Stimulated activated memory B cell treated with anti-CD40 and anti-IgM and Interleukin-4, amounts not matched to agents 10 μg/mL and 1 μg/mL and 100 μg/mL, for 72 hours (primary cell): ENCODE measurements around the gene PARD6A.
A peak's percentile ranks its signal among the peaks of the same experiment; 100 is the strongest.

ENCODE experiments used
- ATAC-seq: fragments of 150-1000 bp; cut with Tn5 transposase; 2 replicates; pipeline ENCODE4 v1.10.0; 2021
- H3K27ac Mint-ChIP-seq: one replicate; pipeline ENCODE4 v1.8.0; 2022; ENCODE audit warnings: mild to moderate bottlenecking, mixed read lengths
- H3K27me3 Mint-ChIP-seq: one replicate; pipeline ENCODE4 v1.8.0; 2022; ENCODE audit warnings: mixed read lengths
- H3K36me3 Mint-ChIP-seq: one replicate; pipeline ENCODE4 v1.8.0; 2022; ENCODE audit warnings: mixed read lengths
- H3K4me1 Mint-ChIP-seq: one replicate; pipeline ENCODE4 v1.8.0; 2022; ENCODE audit warnings: mixed read lengths
- H3K4me3 Mint-ChIP-seq: one replicate; pipeline ENCODE4 v1.8.0; 2022; ENCODE audit warnings: mild to moderate bottlenecking, moderate library complexity, mixed read lengths
- H3K9me3 Mint-ChIP-seq: one replicate; pipeline ENCODE4 v1.8.0; 2022; ENCODE audit warnings: mixed read lengths

Gene PARD6A

GRCh38 chr16:67649494-67649931 is 11.2 kb upstream of the PARD6A start:
- Mint-ChIP-seq H3K36me3 (peaks cover 51% of the 10 kb centered on the region), H3K27ac (no peak overlapping the region), H3K9me3 (no peaks in the 10 kb centered on the region), H3K27me3 (no peaks in the 10 kb centered on the region), H3K4me1 (peaks cover 17% of the 10 kb centered on the region), H3K4me3 (no peak overlapping the region)
- no peak for ATAC-seq

- no peak for ATAC-seq
- Mint-ChIP-seq H3K36me3 (peaks cover 55% of the 10 kb centered on the region), H3K9me3 (no peaks in the 10 kb centered on the region), H3K27ac (peak overlapping the region; percentile 43), H3K4me3 (no peak overlapping the region), H3K4me1 (peaks cover 14% of the 10 kb centered on the region), H3K27me3 (no peaks in the 10 kb centered on the region)
These were observed 10.7 kb upstream of the PARD6A start for GRCh38 chr16:67650023-67650422.

GRCh38 chr16:67651039-67651438 is 9.7 kb upstream of the PARD6A start:
- H3K4me3 Mint-ChIP-seq = no peak overlapping the region
- ATAC-seq = no peak

GRCh38 chr16:67651847-67652246 is 8.9 kb upstream of the PARD6A start:
- H3K27ac Mint-ChIP-seq = peak overlapping the region; percentile 71
- H3K36me3 Mint-ChIP-seq = peaks cover 57% of the 10 kb centered on the region
- no peak overlapping the region for H3K4me3 Mint-ChIP-seq
- no peaks in the 10 kb centered on the region for H3K9me3 Mint-ChIP-seq
- ATAC-seq = no peak
- peaks cover 14% of the 10 kb centered on the region for H3K4me1 Mint-ChIP-seq
- no peaks in the 10 kb centered on the region for H3K27me3 Mint-ChIP-seq

More at GRCh38 chr16:67651039-67651438, 9.7 kb upstream of the PARD6A start:
- H3K27me3 Mint-ChIP-seq = no peaks in the 10 kb centered on the region
- no peaks in the 10 kb centered on the region for H3K9me3 Mint-ChIP-seq
- peak overlapping the region; percentile 43 for H3K27ac Mint-ChIP-seq
- H3K36me3 Mint-ChIP-seq = peaks cover 62% of the 10 kb centered on the region
- peaks cover 19% of the 10 kb centered on the region for H3K4me1 Mint-ChIP-seq

GRCh38 chr16:67652578-67653127 is 8.1 kb upstream of the PARD6A start:
- H3K9me3 Mint-ChIP-seq = no peaks in the 10 kb centered on the region
- peak; percentile 62 for ATAC-seq
- H3K36me3 Mint-ChIP-seq = peaks cover 52% of the 10 kb centered on the region
- H3K27me3 Mint-ChIP-seq = no peaks in the 10 kb centered on the region
- H3K4me3 Mint-ChIP-seq = no peak overlapping the region
- peaks cover 11% of the 10 kb centered on the region for H3K4me1 Mint-ChIP-seq
- H3K27ac Mint-ChIP-seq = peak overlapping the region; percentile 71

- no peaks in the 10 kb centered on the region for H3K9me3 Mint-ChIP-seq
- peak; percentile 67 for ATAC-seq
- no peaks in the 10 kb centered on the region for H3K27me3 Mint-ChIP-seq
- peaks cover 17% of the 10 kb centered on the region for H3K4me1 Mint-ChIP-seq
- H3K4me3 Mint-ChIP-seq = no peak overlapping the region
- H3K27ac Mint-ChIP-seq = no peak overlapping the region
- H3K36me3 Mint-ChIP-seq = peaks cover 52% of the 10 kb centered on the region
These were observed 7.5 kb upstream of the PARD6A start for GRCh38 chr16:67653128-67653788.

- no peaks in the 10 kb centered on the region for H3K27me3 Mint-ChIP-seq
- no peaks in the 10 kb centered on the region for H3K9me3 Mint-ChIP-seq
- H3K4me1 Mint-ChIP-seq = peaks cover 24% of the 10 kb centered on the region
- H3K4me3 Mint-ChIP-seq = no peak overlapping the region
- ATAC-seq = no peak
- H3K36me3 Mint-ChIP-seq = peaks cover 46% of the 10 kb centered on the region
- H3K27ac Mint-ChIP-seq = no peak overlapping the region
These were observed 6.9 kb upstream of the PARD6A start for GRCh38 chr16:67653789-67654402.

GRCh38 chr16:67654403-67654911 is 6.3 kb upstream of the PARD6A start:
- Mint-ChIP-seq H3K27ac (no peak overlapping the region), H3K27me3 (no peaks in the 10 kb centered on the region)
- ATAC-seq = no peak

GRCh38 chr16:67655363-67655762 is 5.4 kb upstream of the PARD6A start:
- Mint-ChIP-seq H3K36me3 (peaks cover 36% of the 10 kb centered on the region), H3K4me3 (no peak overlapping the region), H3K4me1 (peaks cover 33% of the 10 kb centered on the region), H3K9me3 (no peaks in the 10 kb centered on the region), H3K27ac (no peak overlapping the region), H3K27me3 (no peaks in the 10 kb centered on the region)
- ATAC-seq = no peak

More at GRCh38 chr16:67654403-67654911, 6.3 kb upstream of the PARD6A start:
- Mint-ChIP-seq H3K36me3 (peaks cover 40% of the 10 kb centered on the region), H3K4me3 (no peak overlapping the region), H3K9me3 (no peaks in the 10 kb centered on the region), H3K4me1 (peaks cover 29% of the 10 kb centered on the region)

- no peaks in the 10 kb centered on the region for H3K9me3 Mint-ChIP-seq
- H3K4me3 Mint-ChIP-seq = no peak overlapping the region
- peaks cover 35% of the 10 kb centered on the region for H3K4me1 Mint-ChIP-seq
- no peak for ATAC-seq
- H3K36me3 Mint-ChIP-seq = peaks cover 26% of the 10 kb centered on the region
- H3K27ac Mint-ChIP-seq = no peak overlapping the region
- no peaks in the 10 kb centered on the region for H3K27me3 Mint-ChIP-seq
These were observed 4.3 kb upstream of the PARD6A start for GRCh38 chr16:67656344-67657016.

- peaks cover 20% of the 10 kb centered on the region for H3K36me3 Mint-ChIP-seq
- peaks cover 39% of the 10 kb centered on the region for H3K4me1 Mint-ChIP-seq
- no peaks in the 10 kb centered on the region for H3K27me3 Mint-ChIP-seq
- H3K4me3 Mint-ChIP-seq = no peak overlapping the region
- H3K9me3 Mint-ChIP-seq = no peaks in the 10 kb centered on the region
- ATAC-seq = no peak
- peak overlapping the region; percentile 12 for H3K27ac Mint-ChIP-seq
These were observed 3.6 kb upstream of the PARD6A start for GRCh38 chr16:67657017-67657608.

GRCh38 chr16:67657751-67658518 is 2.8 kb upstream of the PARD6A start:
- no peaks in the 10 kb centered on the region for H3K9me3 Mint-ChIP-seq
- H3K27me3 Mint-ChIP-seq = no peaks in the 10 kb centered on the region
- peak overlapping the region; percentile 12 for H3K27ac Mint-ChIP-seq
- H3K4me1 Mint-ChIP-seq = peaks cover 39% of the 10 kb centered on the region
- peaks cover 17% of the 10 kb centered on the region for H3K36me3 Mint-ChIP-seq
- no peak for ATAC-seq
- H3K4me3 Mint-ChIP-seq = no peak overlapping the region

- Mint-ChIP-seq H3K27ac (peak overlapping the region; percentile 90), H3K36me3 (peaks cover 19% of the 10 kb centered on the region), H3K4me3 (peak overlapping the region; percentile 85), H3K4me1 (peaks cover 42% of the 10 kb centered on the region), H3K27me3 (no peaks in the 10 kb centered on the region), H3K9me3 (no peaks in the 10 kb centered on the region)
- no peak for ATAC-seq
These were observed 1.7 kb upstream of the PARD6A start for GRCh38 chr16:67658849-67659674.
